Right atrium auricular region (tissue), 2 donors: Measurements from ENCODE around the gene JMJD8. TPM values are rescaled to one million over a fixed set of nuclear protein-coding genes. Genes with fewer than 3 reads are reported as not detected.

ENCODE experiments used
- DNase-seq: peaks from one replicate; pipeline ENCODE4 v3.0.0-alpha.2; 2019; ENCODE audit warnings: low spot score
- H3K27ac ChIP-seq, 2 donors: fragments of 200-600 bp; sonication (generic); 1 replicate in 1 of 2; 2 replicates in 1 of 2; pipeline ENCODE4 v1.5.1; 2016 to 2019
- H3K27me3 ChIP-seq, 2 donors: fragments of 200-600 bp; sonication (generic); one replicate each; pipeline versions ENCODE4 v1.5.1 to v1.6.0; 2017 to 2019
- H3K36me3 ChIP-seq: fragments of 200-600 bp; sonication (generic); one replicate; pipeline ENCODE4 v1.5.1; 2016
- H3K4me1 ChIP-seq, 2 donors: fragments of 200-600 bp; sonication (generic); one replicate each; pipeline versions ENCODE4 v1.5.1 to v1.6.0; 2017 to 2019
- H3K4me3 ChIP-seq, 2 donors: fragments of 200-600 bp; sonication (generic); 1 replicate in 1 of 2; 2 replicates in 1 of 2; pipeline ENCODE4 v1.5.1; 2017 to 2019; ENCODE audit warnings: mild to moderate bottlenecking in 1 of 2, moderate library complexity in 1 of 2
- H3K9me3 ChIP-seq, 2 donors: fragments of 200-600 bp; sonication (generic); one replicate each; pipeline ENCODE4 v1.5.1; 2019
- total RNA-seq, 2 donors: library from RNA; depleted of rRNA; stranded (reverse); fragments of >200 nt; gene quantifications; one replicate each; pipeline ENCODE4 v1.1.0, GENCODE V29; 2016
- TF ChIP-seq, protein P1 (sequence below), 2 donors: fragments of 200-600 bp; sonication (generic); IDR thresholded peaks; one replicate each; pipeline ENCODE4 v1.5.1; 2019; ENCODE audit warnings: antibody characterized with exemption in 2 of 2

Gene JMJD8
- total RNA-seq, 2 donors from 2014 or later: 76.4 to 82.1 TPM

DNA sequence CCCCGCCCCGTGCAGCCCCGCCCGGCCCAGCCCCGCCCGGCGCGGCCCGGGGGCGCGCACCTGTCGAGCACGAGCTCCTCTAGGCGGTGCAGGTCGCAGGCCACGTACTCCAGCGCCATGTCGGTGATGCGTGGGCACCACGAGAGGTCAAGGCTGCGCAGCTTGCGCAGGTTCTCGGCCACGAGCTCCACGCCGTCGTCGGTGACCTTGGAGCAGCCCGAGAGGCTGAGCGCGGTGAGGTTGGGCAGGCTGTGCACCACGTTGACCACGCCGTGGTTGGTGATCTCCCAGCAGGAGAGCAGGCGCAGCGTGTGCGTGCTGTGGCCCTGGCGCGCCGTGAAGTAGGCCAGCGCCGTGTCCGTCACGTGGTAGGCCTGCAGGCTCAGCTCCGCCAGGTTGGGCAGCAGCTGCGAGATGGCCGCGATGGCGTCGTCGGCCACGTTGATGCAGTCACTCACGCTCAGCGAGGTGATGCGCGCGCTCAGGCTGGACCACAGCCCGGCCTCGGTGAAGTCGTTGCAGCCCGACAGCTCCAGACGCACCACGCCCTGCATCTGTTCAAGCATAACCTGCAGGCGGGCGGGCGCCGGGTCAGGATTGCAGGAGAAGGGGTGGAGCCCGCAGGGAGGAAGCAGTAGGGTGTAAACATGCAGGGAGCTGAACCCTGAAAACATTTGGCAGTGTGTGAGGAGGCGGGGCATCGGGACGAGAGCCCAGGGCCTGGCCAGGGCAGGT lies 11.4 kb upstream of the JMJD8 start:
- TF ChIP-seq, protein P1, sequence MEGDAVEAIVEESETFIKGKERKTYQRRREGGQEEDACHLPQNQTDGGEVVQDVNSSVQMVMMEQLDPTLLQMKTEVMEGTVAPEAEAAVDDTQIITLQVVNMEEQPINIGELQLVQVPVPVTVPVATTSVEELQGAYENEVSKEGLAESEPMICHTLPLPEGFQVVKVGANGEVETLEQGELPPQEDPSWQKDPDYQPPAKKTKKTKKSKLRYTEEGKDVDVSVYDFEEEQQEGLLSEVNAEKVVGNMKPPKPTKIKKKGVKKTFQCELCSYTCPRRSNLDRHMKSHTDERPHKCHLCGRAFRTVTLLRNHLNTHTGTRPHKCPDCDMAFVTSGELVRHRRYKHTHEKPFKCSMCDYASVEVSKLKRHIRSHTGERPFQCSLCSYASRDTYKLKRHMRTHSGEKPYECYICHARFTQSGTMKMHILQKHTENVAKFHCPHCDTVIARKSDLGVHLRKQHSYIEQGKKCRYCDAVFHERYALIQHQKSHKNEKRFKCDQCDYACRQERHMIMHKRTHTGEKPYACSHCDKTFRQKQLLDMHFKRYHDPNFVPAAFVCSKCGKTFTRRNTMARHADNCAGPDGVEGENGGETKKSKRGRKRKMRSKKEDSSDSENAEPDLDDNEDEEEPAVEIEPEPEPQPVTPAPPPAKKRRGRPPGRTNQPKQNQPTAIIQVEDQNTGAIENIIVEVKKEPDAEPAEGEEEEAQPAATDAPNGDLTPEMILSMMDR (IDR thresholded peaks at IDR 0.05): no peak
- DNase-seq: no peak

GRCh38 chr16:694863-695354 lies 10.8 kb upstream of the JMJD8 start:
- H3K4me3 ChIP-seq: peak overlapping the region in 1 of 2 donors; percentile 21
- TF ChIP-seq, protein P1 (IDR thresholded peaks at IDR 0.05): no peak
- H3K27ac ChIP-seq: no peak overlapping the region
- peaks cover 0 to 29% of the 10 kb centered on the region in 2 donors for H3K4me1 ChIP-seq
- no peak for DNase-seq
- H3K36me3 ChIP-seq: no peaks in the 10 kb centered on the region
- peaks cover 17 to 25% of the 10 kb centered on the region in 2 donors for H3K27me3 ChIP-seq
- no peaks in the 10 kb centered on the region for H3K9me3 ChIP-seq

More for the DNA sequence above, 11.4 kb upstream of the JMJD8 start:
- Histone ChIP-seq H3K9me3 (no peaks in the 10 kb centered on the region), H3K36me3 (no peaks in the 10 kb centered on the region), H3K27me3 (peaks cover 17 to 28% of the 10 kb centered on the region in 2 donors), H3K4me1 (peaks cover 0 to 33% of the 10 kb centered on the region in 2 donors), H3K27ac (no peak overlapping the region), H3K4me3 (peak overlapping the region in 1 of 2 donors; percentile 21)

- no peak for DNase-seq
- Histone ChIP-seq H3K27me3 (peaks cover 17 to 25% of the 10 kb centered on the region in 2 donors), H3K27ac (no peak overlapping the region), H3K36me3 (no peaks in the 10 kb centered on the region), H3K9me3 (no peaks in the 10 kb centered on the region), H3K4me3 (peak overlapping the region in 1 of 2 donors; percentile 21), H3K4me1 (peaks cover 0 to 35% of the 10 kb centered on the region in 2 donors)
- TF ChIP-seq, protein P1 (IDR thresholded peaks at IDR 0.05): no peak
These were observed 10.2 kb upstream of the JMJD8 start for GRCh38 chr16:694187-694862.

DNA sequence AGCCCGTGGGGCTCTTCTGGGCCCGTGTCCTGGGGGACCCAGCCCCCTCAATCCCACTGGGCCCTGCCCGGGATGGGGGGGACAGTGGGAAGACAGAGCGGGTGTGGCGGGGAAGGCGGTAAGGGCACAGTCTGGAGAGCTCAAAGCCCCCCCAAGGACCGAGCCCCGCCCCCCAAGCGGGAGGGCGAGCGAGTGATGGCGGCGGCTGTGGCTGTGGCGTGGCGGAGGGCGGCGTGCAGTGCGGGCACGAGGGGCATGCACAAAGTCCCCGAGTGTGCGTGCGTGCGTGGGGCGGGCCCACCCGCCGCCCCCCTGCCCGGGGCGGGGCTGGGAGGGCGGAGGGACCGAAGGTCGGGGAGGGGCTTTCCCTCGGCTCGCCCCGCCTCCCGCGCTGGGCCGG lies 9.6 kb upstream of the JMJD8 start:
- Histone ChIP-seq H3K27ac (no peak overlapping the region), H3K27me3 (peaks cover 17 to 25% of the 10 kb centered on the region in 2 donors), H3K4me3 (peak overlapping the region in 1 of 2 donors; percentile 21), H3K36me3 (no peaks in the 10 kb centered on the region), H3K9me3 (no peaks in the 10 kb centered on the region), H3K4me1 (peaks cover 0 to 40% of the 10 kb centered on the region in 2 donors)
- no peak for DNase-seq
- TF ChIP-seq, protein P1 (IDR thresholded peaks at IDR 0.05): no peak

- DNase-seq: no peak
- Histone ChIP-seq H3K27ac (no peak overlapping the region), H3K27me3 (peaks cover 17 to 25% of the 10 kb centered on the region in 2 donors), H3K9me3 (no peaks in the 10 kb centered on the region), H3K4me3 (no peak overlapping the region), H3K36me3 (no peaks in the 10 kb centered on the region), H3K4me1 (peaks cover 0 to 44% of the 10 kb centered on the region in 2 donors)
- TF ChIP-seq, protein P1 (IDR thresholded peaks at IDR 0.05): no peak
These were observed 9.2 kb upstream of the JMJD8 start for GRCh38 chr16:693364-693763.
